VCaP (cell line): ENCODE data around the gene CCDC81.
"Not testable (repeated sequence)": the region's sequence is repeated elsewhere in the genome, so short reads cannot be mapped to it uniquely, and the experiment has no call there.

ENCODE experiments used
- H3K27ac ChIP-seq: fragments of 450-650 bp; 2 replicates; pipeline ENCODE4 v1.5.1; 2017
- CTCF ChIP-seq: fragments of 450-650 bp; conservative IDR thresholded peaks from 2 replicates; pipeline ENCODE4 v1.5.1; 2017; ENCODE audit warnings: mild to moderate bottlenecking, moderate library complexity

The CCDC81 gene

GRCh38 chr11:86421946-86422345 lies 47.3 kb downstream of the CCDC81 start:
- no peak overlapping the region for H3K27ac ChIP-seq
- no peak for TF ChIP-seq CTCF

- no peak for TF ChIP-seq CTCF
- no peak overlapping the region for H3K27ac ChIP-seq
Measured at GRCh38 chr11:86422371-86422770, 47.7 kb downstream of the CCDC81 start.

GRCh38 chr11:86423488-86423887 lies 48.8 kb downstream of the CCDC81 start:
- H3K27ac ChIP-seq = not testable (repeated sequence)

- no peak for TF ChIP-seq CTCF
- H3K27ac ChIP-seq = no peak overlapping the region
Measured at GRCh38 chr11:86427441-86427840, 52.8 kb downstream of the CCDC81 start.

GRCh38 chr11:86431258-86431657 lies 56.6 kb downstream of the CCDC81 start:
- no peak overlapping the region for H3K27ac ChIP-seq
- no peak for TF ChIP-seq CTCF

GRCh38 chr11:86433361-86434095 lies 58.8 kb downstream of the CCDC81 start:
- H3K27ac ChIP-seq = not testable (repeated sequence)

- no peak for TF ChIP-seq CTCF
- H3K27ac ChIP-seq = no peak overlapping the region
Measured at GRCh38 chr11:86435711-86436110, 61.0 kb downstream of the CCDC81 start.

- no peak overlapping the region for H3K27ac ChIP-seq
- TF ChIP-seq CTCF = no peak
Measured at GRCh38 chr11:86438685-86439084, 64.0 kb downstream of the CCDC81 start.

GRCh38 chr11:86440305-86440716 lies 65.6 kb downstream of the CCDC81 start:
- no peak for TF ChIP-seq CTCF
- no peak overlapping the region for H3K27ac ChIP-seq
